ENCODE data around the gene AP2A2.

DNA sequence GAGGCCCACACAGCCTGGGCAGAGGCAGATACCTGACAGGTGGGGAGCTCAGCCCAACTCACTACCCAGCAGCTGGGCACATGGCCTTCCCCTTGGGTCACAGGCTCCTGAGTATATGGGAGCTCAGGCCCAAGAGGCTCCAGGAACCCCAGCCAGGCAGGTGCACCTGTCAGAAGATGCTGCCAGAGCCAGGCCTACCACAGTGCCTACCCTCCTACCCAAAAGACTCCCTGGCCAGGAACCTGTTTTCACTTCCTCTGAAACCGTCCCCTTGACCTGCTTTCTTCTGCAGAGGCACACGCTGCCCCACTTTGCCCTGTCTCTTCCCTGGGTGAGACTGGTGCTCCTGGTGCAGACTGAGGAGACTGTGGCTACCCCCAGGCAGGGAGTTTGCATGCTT, 18.0 kb upstream of the AP2A2 start:
- TF ChIP-seq, protein P1, sequence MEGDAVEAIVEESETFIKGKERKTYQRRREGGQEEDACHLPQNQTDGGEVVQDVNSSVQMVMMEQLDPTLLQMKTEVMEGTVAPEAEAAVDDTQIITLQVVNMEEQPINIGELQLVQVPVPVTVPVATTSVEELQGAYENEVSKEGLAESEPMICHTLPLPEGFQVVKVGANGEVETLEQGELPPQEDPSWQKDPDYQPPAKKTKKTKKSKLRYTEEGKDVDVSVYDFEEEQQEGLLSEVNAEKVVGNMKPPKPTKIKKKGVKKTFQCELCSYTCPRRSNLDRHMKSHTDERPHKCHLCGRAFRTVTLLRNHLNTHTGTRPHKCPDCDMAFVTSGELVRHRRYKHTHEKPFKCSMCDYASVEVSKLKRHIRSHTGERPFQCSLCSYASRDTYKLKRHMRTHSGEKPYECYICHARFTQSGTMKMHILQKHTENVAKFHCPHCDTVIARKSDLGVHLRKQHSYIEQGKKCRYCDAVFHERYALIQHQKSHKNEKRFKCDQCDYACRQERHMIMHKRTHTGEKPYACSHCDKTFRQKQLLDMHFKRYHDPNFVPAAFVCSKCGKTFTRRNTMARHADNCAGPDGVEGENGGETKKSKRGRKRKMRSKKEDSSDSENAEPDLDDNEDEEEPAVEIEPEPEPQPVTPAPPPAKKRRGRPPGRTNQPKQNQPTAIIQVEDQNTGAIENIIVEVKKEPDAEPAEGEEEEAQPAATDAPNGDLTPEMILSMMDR (IDR thresholded peaks at IDR 0.05): no peak
- no peak for TF ChIP-seq POLR2A (IDR thresholded peaks at IDR 0.05)
- no peak for TF ChIP-seq POLR2AphosphoS5 (IDR thresholded peaks at IDR 0.05)
- no peak for TF ChIP-seq EP300 (IDR thresholded peaks at IDR 0.05; ENCODE audit: low read depth)
